ENCODE data around the gene TOMM5.
"Not testable (repeated sequence)": the region's sequence is repeated elsewhere in the genome, so short reads cannot be mapped to it uniquely, and the experiment has no call there.

The TOMM5 gene

DNA sequence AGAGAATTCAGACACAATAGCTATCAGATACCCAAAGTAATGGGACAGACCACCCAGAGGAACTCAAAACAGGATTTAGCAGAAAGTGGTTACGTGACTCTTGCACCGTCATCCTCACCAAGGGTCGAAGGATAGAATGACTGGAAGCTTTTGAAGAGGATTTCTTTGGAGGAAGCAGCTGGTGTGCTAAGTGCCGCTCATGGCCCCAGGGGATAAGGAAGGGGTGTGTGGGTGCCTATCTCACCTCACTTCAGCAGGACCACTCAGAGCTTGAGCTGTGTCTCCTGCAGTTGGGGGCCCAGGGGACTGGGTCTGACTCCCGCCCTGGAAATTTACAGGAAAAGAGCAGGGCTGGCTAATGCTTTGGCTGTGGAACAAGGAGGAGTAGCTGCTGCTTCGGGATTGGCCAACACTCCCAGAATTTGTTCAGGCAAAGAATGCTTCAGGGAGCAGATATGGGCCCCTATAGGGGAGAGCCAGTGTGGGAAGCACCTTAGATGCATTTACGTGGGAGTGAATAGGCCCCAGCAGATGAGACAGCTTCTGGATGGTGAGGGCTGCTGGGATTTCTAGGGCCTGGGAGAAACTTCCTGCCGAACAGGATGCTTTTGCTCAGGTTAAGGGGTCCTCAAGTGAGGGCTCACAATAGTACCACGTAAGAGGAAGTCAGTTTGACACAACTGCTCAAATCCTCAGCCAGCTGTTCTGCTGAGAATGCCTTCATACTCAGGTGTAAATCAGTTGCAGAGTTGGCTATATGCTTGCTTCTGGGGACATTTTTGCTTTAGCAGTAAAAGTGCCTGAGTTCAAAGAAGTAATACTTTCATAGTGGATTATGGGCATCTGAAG is 29.1 kb upstream of the TOMM5 start:
- H3K9me3 Mint-ChIP-seq, result no peaks in the 10 kb centered on the region
- H3K4me1 Mint-ChIP-seq (ENCODE audit: low read depth), result no peaks in the 10 kb centered on the region
- peaks cover 13% of the 10 kb centered on the region for H3K27me3 Mint-ChIP-seq (ENCODE audit: low read depth)
- H3K36me3 Mint-ChIP-seq (ENCODE audit: low read depth), result no peaks in the 10 kb centered on the region
- H3K27ac Mint-ChIP-seq, result no peak overlapping the region
- no peak overlapping the region for H3K4me3 Mint-ChIP-seq

DNA sequence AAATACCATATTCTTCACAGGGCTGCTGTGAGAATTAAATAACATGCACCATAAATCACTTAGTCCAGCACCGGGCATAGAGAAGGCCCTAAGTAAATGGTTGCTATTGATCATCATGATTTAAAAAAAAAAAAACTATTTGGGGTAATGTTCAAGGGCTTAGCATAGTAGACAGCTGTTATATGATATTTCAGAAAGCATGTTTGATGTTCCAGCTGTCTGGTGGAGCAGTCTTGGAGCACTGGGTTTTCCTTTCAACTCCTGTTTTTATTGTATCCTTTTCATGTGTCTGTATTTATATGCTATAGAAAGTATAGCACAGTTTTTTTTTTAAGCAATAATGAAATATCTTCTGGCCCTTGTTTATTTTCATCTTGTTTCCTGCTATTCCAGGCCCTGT is 28.0 kb upstream of the TOMM5 start:
- Mint-ChIP-seq H3K9me3 (no peaks in the 10 kb centered on the region), H3K27ac (no peak overlapping the region), H3K27me3 (ENCODE audit: low read depth) (peaks cover 14% of the 10 kb centered on the region), H3K4me3 (no peak overlapping the region), H3K4me1 (ENCODE audit: low read depth) (no peaks in the 10 kb centered on the region), H3K36me3 (ENCODE audit: low read depth) (no peaks in the 10 kb centered on the region)

DNA sequence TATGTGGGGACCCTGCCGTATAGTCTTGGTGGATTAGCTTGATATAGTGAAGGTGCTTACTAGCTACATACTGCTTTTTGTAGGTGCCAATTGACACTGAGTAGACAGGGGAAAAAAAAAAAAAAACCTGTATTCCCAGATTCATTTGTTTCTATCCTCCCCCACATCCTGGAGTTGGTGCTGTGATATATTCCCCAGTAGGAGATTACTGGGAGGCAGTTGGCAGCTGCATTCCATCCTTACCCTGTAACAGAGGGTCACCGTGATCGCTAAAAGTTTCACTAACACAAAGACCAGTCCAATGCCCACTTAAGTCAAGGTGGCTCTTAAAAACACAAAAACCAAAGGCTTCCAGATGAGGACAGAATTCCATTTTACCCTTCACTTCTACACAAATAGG is 27.4 kb upstream of the TOMM5 start:
- Mint-ChIP-seq H3K27ac (no peak overlapping the region), H3K9me3 (no peaks in the 10 kb centered on the region), H3K4me3 (no peak overlapping the region), H3K4me1 (ENCODE audit: low read depth) (no peaks in the 10 kb centered on the region), H3K36me3 (ENCODE audit: low read depth) (no peaks in the 10 kb centered on the region), H3K27me3 (ENCODE audit: low read depth) (peaks cover 16% of the 10 kb centered on the region)

DNA sequence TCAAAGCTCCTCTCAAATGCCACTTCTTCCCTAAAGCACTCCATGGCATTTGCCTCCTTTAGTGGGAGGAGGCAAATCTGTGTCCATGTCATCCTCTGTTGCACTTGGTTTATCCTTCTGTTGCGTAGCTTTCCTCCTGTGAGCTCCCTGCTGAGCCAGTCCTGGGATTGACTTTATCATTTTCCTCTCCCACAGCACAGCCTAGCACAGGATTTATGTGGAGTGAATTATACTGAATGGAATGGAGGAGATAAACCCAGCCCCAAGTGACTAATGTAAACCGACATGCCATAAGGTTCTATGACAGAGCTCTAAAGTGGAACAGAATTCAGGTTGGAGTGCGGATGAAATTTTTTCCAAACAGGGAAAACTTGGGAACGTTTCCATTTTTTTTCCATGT is 26.4 kb upstream of the TOMM5 start:
- Mint-ChIP-seq H3K4me1 (ENCODE audit: low read depth) (no peaks in the 10 kb centered on the region), H3K9me3 (no peaks in the 10 kb centered on the region), H3K4me3 (no peak overlapping the region), H3K27me3 (ENCODE audit: low read depth) (peaks cover 16% of the 10 kb centered on the region), H3K36me3 (ENCODE audit: low read depth) (no peaks in the 10 kb centered on the region), H3K27ac (no peak overlapping the region)

DNA sequence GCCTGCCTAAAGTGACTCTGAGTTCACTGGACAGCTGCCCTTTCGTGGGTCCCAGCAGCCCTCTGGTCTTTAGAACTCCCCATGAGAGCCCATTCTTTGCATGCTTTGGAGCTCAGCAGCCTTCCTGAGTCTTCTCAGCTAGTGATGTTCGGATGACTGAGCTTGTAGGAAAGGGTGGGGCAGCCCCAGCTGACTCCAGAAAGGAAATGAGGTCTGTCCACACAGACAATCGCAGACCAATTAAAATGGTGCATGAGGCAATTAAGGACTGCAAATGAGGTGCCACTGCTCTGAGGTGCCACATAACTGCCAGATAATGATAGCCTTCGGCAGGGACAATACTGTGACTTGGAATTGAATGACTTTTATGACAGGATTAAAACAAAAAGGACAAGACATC is 25.4 kb upstream of the TOMM5 start:
- no peaks in the 10 kb centered on the region for H3K9me3 Mint-ChIP-seq
- no peaks in the 10 kb centered on the region for H3K36me3 Mint-ChIP-seq (ENCODE audit: low read depth)
- H3K27me3 Mint-ChIP-seq (ENCODE audit: low read depth), result peaks cover 18% of the 10 kb centered on the region
- H3K4me1 Mint-ChIP-seq (ENCODE audit: low read depth), result no peaks in the 10 kb centered on the region
- H3K27ac Mint-ChIP-seq, result no peak overlapping the region
- H3K4me3 Mint-ChIP-seq, result no peak overlapping the region

DNA sequence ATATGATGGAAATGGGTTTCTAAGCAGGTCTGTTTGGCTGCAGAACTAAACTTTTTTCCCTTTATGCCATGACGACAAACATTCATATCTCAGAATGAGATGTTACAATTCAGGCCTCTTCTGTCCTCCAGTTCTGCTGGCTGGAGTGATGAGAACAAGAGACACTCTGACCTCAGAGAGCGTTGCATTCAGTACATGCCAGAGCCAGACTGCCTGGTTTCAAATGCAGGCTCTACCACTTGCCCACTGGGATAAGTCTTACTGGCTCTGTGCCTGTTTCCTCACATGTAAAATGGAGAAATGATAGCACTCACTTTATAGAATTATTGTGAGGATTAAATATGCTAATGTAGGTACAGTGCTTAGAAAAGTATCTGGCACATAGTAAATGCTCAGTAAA is 24.8 kb upstream of the TOMM5 start:
- no peaks in the 10 kb centered on the region for H3K36me3 Mint-ChIP-seq (ENCODE audit: low read depth)
- no peaks in the 10 kb centered on the region for H3K4me1 Mint-ChIP-seq (ENCODE audit: low read depth)
- H3K4me3 Mint-ChIP-seq, result no peak overlapping the region
- no peaks in the 10 kb centered on the region for H3K9me3 Mint-ChIP-seq
- no peak overlapping the region for H3K27ac Mint-ChIP-seq
- H3K27me3 Mint-ChIP-seq (ENCODE audit: low read depth), result peaks cover 18% of the 10 kb centered on the region

DNA sequence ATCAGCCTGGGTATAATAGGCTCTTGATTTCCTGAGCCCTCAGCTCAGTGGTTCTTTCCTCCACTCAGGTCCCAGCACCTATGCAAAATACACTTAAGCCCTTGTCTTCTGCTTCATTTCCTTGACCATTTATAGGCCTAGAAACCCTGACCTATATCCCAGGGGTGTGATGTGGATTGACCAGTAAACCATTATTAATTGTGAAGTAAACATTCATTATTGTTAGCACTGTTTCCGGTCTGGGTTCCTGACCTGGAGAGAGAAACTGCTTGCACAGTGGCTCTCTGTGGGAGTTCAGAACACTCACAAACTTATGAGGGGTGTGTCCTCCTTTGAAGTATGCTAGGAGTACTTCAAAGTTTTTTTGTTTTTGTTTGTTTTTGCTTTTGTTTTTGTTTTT is 19.6 kb upstream of the TOMM5 start:
- Mint-ChIP-seq H3K27ac (no peak overlapping the region), H3K27me3 (ENCODE audit: low read depth) (peaks cover 30% of the 10 kb centered on the region), H3K4me3 (no peak overlapping the region), H3K36me3 (ENCODE audit: low read depth) (no peaks in the 10 kb centered on the region), H3K4me1 (ENCODE audit: low read depth) (no peaks in the 10 kb centered on the region), H3K9me3 (no peaks in the 10 kb centered on the region)

DNA sequence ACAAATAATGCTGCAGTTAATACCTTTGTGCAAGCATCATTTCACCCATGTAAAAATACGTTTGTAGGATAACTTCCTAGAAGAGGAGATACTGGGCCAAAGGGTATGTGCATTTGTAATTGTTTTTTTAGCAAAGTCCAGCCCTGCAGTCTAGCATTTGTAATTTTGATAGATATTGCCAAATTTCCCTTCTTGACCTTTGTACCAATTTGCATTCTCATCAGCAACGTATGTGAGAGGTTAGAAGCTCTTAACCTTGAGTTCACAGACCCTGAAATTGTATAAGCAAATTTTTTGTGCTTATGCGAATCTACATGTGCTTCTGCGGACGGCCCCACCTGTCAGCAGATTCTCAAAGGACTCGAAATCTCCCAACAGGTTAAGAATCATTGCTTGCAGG is 18.6 kb upstream of the TOMM5 start:
- H3K4me3 Mint-ChIP-seq, result no peak overlapping the region
- H3K4me1 Mint-ChIP-seq (ENCODE audit: low read depth), result no peaks in the 10 kb centered on the region
- no peak overlapping the region for H3K27ac Mint-ChIP-seq
- H3K9me3 Mint-ChIP-seq, result no peaks in the 10 kb centered on the region
- peaks cover 30% of the 10 kb centered on the region for H3K27me3 Mint-ChIP-seq (ENCODE audit: low read depth)
- H3K36me3 Mint-ChIP-seq (ENCODE audit: low read depth), result no peaks in the 10 kb centered on the region

DNA sequence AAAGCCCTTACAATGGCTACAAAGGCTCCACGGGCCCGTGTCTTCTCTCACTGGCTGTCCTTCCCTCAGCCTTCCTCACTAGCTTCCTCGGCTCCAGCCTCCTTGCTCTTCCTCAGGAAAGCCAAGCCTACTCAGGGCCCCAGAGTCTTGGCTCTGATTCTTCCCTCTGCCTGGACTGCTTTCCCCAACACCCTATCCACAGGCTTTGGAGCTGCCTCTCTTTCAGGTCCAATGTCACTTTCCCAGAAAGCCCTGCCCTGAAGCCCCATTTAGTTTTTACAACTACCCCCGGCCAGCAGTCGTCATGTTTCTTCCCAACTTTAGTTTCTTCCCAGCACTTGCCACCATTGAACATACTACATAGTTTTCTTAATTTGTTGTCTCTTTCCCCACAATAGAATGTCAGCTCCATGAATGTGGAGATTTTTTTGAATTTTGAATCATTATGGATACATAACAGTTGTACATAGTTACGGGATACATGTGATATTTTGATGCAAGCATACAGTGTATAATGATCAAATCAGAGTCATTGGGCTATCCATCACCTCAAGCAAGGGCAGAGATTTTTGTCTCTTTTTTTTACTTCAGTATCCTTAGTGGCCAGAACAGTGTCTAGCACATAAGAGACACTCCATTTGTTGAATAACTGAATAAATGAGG is 17.5 kb upstream of the TOMM5 start:
- no peak overlapping the region for H3K4me3 Mint-ChIP-seq
- no peaks in the 10 kb centered on the region for H3K36me3 Mint-ChIP-seq (ENCODE audit: low read depth)
- no peaks in the 10 kb centered on the region for H3K4me1 Mint-ChIP-seq (ENCODE audit: low read depth)
- no peaks in the 10 kb centered on the region for H3K9me3 Mint-ChIP-seq
- H3K27me3 Mint-ChIP-seq (ENCODE audit: low read depth), result peaks cover 27% of the 10 kb centered on the region
- H3K27ac Mint-ChIP-seq, result no peak overlapping the region

DNA sequence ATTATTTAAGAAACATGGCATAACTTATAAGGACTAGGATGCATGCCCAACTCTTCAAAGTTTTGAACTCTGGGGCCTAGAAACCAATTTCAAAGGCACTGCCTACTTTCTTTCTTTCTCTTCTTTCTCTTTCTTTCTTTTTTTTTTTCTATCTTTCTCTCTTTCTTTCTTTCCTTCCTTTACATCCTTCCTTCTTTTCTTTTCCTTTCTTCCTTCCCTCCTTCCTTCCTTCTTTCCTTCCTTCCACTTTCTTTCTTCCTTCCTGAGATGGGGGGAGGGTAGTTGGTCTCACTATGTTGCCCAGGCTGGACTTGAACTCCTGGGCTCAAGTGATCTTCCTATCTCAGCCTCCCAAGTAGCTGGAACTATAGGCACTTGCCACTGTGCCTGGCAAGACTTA is 15.9 kb upstream of the TOMM5 start:
- Mint-ChIP-seq H3K4me3 (no peak overlapping the region), H3K9me3 (no peaks in the 10 kb centered on the region), H3K36me3 (ENCODE audit: low read depth) (no peaks in the 10 kb centered on the region), H3K4me1 (ENCODE audit: low read depth) (no peaks in the 10 kb centered on the region), H3K27ac (no peak overlapping the region), H3K27me3 (ENCODE audit: low read depth) (peaks cover 22% of the 10 kb centered on the region)

DNA sequence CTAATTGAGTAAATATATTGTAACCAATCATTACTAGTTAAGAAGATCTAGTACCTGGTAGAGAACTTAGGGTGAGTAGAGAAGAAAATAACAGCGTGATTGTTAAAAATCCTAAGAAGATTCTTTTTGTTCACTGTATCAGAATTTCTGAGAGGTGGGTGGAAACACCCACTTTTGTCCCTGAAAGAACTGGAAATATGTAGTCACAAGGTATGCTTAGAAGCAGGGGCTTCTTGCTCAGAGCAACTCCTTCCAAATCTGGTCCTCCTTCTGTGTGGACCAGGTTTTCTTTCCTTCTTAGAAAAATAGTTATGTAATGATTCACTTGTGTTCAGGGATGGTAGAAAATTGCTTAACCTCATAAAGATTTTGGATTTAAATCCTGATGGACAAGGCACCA is 11.9 kb upstream of the TOMM5 start:
- no peaks in the 10 kb centered on the region for H3K9me3 Mint-ChIP-seq
- no peak overlapping the region for H3K27ac Mint-ChIP-seq
- H3K4me3 Mint-ChIP-seq, result no peak overlapping the region
- peaks cover 31% of the 10 kb centered on the region for H3K27me3 Mint-ChIP-seq (ENCODE audit: low read depth)
- H3K4me1 Mint-ChIP-seq (ENCODE audit: low read depth), result no peaks in the 10 kb centered on the region
- no peaks in the 10 kb centered on the region for H3K36me3 Mint-ChIP-seq (ENCODE audit: low read depth)

DNA sequence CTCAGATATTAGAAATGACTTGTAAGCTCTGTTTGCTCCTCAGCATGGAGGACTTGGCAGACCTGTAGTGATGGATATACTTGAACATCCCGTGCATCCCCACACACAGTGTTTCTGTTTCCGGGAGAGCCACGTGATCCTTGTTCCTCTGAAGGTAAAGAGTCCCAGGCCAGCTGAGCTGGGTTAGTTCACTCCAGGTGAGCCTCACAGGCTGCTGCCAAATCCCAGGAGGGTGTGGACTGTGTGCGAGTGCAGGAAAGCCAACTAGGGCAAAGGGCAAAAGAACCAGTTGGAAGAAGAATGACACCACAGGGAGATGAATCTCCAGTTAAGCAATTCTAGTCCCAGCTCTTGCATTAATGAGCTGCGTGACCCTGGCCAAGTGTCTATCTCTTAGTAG is 10.4 kb upstream of the TOMM5 start:
- peaks cover 24% of the 10 kb centered on the region for H3K27me3 Mint-ChIP-seq (ENCODE audit: low read depth)
- no peaks in the 10 kb centered on the region for H3K4me1 Mint-ChIP-seq (ENCODE audit: low read depth)
- H3K4me3 Mint-ChIP-seq, result no peak overlapping the region
- no peaks in the 10 kb centered on the region for H3K36me3 Mint-ChIP-seq (ENCODE audit: low read depth)
- no peak overlapping the region for H3K27ac Mint-ChIP-seq
- H3K9me3 Mint-ChIP-seq, result no peaks in the 10 kb centered on the region

DNA sequence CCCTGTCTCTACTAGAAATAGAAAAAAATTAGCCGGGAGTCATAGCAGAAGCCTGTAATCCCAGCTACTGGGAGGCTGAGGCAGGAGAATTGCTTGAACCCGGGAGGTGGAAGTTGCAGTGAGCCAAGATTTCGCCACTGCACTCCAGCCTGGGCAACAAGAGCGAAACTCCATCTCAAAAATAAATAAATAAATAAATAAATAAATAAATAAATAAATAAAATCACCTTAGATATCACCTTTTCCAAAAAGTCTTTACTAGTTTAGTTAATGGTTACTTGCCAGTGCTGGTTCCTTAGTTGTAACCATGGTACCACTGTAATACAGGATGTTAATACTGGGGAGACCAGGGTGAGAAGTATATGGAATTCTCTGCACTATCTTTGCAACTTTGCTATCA is 9.7 kb upstream of the TOMM5 start:
- not testable (repeated sequence) for H3K4me3 Mint-ChIP-seq; H3K9me3 Mint-ChIP-seq; H3K36me3 Mint-ChIP-seq (ENCODE audit: low read depth); H3K27ac Mint-ChIP-seq; H3K4me1 Mint-ChIP-seq (ENCODE audit: low read depth)
- H3K27me3 Mint-ChIP-seq (ENCODE audit: low read depth), result peaks cover 20% of the 10 kb centered on the region

DNA sequence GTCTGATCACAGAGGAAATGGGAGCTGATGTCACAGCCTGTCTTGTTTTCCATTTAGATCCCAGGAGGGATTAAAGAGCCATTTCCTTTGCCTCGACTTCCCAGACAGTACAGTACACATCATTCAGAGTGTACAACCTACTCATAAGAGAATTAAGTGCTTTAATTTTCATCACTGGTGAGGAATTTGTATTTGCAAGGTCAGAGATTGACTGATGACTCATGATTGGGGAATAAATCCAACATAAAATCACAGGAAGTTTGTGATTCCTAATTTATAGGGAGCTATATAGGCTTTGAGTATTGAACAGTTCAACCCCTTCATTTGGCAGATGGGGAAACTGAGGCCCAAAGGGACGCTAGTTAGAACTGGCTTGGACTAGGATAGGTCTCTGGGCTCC is 4.1 kb upstream of the TOMM5 start:
- Mint-ChIP-seq H3K9me3 (no peaks in the 10 kb centered on the region), H3K27ac (no peak overlapping the region), H3K4me1 (ENCODE audit: low read depth) (peaks cover 10% of the 10 kb centered on the region)

DNA sequence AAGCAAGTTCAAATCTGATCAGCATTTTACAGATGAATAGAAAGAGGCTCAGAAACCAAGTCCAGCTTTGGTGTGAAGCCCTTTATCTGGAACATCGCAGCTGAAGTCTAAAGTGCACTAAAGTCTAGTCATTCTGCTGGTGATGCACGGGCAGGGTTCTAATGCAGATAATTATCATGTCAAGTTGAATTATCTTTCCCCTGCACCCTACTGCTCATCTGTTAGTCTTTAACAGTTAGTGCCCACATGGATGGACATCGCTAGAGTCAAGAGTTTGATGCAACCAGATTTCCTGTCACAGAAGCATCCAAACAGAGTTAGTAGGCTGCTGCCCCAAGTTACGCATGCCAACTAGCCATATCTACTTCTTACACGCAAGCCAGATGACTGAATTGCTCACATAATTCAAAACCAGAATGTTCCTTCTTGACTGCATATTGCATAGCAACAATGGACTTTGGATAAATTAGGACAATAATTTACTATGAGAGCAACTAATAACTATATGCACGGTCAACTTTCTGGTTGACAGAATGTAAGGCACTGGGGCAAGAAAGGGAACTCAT is 1.6 kb upstream of the TOMM5 start:
- no peak overlapping the region for H3K27ac Mint-ChIP-seq

More for the DNA sequence above, 4.1 kb upstream of the TOMM5 start:
- no peak overlapping the region for H3K4me3 Mint-ChIP-seq
- peaks cover 5% of the 10 kb centered on the region for H3K36me3 Mint-ChIP-seq (ENCODE audit: low read depth)
- peaks cover 29% of the 10 kb centered on the region for H3K27me3 Mint-ChIP-seq (ENCODE audit: low read depth)

More for the DNA sequence above, 1.6 kb upstream of the TOMM5 start:
- H3K36me3 Mint-ChIP-seq (ENCODE audit: low read depth), result peaks cover 6% of the 10 kb centered on the region
- peak overlapping the region; percentile 42 for H3K4me3 Mint-ChIP-seq
- peaks cover 23% of the 10 kb centered on the region for H3K4me1 Mint-ChIP-seq (ENCODE audit: low read depth)
- H3K9me3 Mint-ChIP-seq, result no peaks in the 10 kb centered on the region
- H3K27me3 Mint-ChIP-seq (ENCODE audit: low read depth), result peaks cover 21% of the 10 kb centered on the region
